Measurements from ENCODE around the gene MBLAC1. TPM values are rescaled to one million over a fixed set of nuclear protein-coding genes. Genes with fewer than 3 reads are reported as not detected.

Gene MBLAC1
- total and polyA plus RNA-seq, 9 of the 15 experiments (the other 6 are each of a cell fraction or from before 2014, with no cell fraction given), result 0.03 to 3.1 (median 0.52) TPM

DNA sequence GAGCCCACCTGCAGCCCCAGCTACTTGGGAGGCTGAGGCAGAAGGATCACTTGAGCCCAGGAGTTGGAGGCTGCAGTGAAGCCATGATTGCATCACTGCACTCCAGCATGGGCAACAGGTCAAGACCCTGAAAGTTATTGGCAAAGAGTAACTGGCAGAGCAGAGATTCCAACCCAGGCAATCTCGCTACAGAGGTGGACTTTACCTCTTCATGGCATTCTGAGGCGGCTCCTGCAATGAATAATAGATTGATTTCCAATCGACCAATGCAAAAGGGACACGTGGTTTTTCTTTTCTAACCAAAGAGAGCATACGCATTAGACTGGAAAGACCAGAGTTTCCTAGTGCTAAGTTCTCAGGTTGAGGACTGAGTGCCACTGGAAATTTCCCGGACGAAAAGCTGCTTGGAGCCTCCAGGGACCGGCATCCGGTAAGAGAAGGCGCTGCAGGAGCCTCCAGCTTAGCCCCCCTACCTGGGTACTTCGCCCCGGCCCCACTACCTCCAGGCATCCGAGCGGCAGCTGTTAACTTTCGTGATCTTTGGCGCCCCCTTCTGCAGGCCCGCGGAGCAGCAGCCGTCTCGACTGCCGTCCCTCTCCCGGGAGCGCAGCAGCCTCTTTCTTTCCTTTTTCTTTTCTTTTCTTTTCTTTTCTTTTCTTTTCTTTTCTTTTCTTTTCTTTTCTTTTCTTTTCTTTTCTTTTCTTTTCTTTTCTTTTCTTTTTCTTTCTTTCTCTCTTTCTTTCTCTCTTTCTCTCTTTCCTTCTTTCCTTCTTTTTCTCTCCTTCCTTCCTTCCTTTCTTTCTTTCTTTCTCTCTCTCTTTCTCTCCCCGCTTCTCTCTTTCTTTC, 4.1 kb downstream of the MBLAC1 start (continued):
- TF ChIP-seq SRSF3 (IDR thresholded peaks at IDR 0.05; ENCODE audit: insufficient read depth, low read length) (no peak), ESRRB (CRISPR knock-in tag; IDR thresholded peaks at IDR 0.05; ENCODE audit: borderline replicate concordance) (no peak), MAZ (CRISPR knock-in tag; conservative IDR thresholded peaks at IDR 0.05 in 1 of 2, IDR thresholded peaks at IDR 0.05 in 1 of 2) (peak; percentile 38 to 67; a peak in 2 of 4 replicates), NCOA1 (IDR thresholded peaks at IDR 0.05; ENCODE audit: low read depth) (peak; percentile 34; the same call in 1 of the 2 replicates), FIP1L1 (IDR thresholded peaks at IDR 0.05; ENCODE audit: low read depth, low read length, poor library complexity, severe bottlenecking) (no peak), ZFPM2 (CRISPR knock-in tag; IDR thresholded peaks at IDR 0.05) (no peak), ZNF76 (CRISPR knock-in tag; IDR thresholded peaks at IDR 0.05; ENCODE audit: borderline replicate concordance) (no peak), FUS (optimal IDR thresholded peaks at IDR 0.05; ENCODE audit: low read depth, low read length) (no peak), HEY1 (CRISPR knock-in tag; IDR thresholded peaks at IDR 0.05; ENCODE audit: borderline replicate concordance) (no peak), PYGO2 (tag; IDR thresholded peaks at IDR 0.05) (no peak)
- TF ChIP-seq, protein P1, sequence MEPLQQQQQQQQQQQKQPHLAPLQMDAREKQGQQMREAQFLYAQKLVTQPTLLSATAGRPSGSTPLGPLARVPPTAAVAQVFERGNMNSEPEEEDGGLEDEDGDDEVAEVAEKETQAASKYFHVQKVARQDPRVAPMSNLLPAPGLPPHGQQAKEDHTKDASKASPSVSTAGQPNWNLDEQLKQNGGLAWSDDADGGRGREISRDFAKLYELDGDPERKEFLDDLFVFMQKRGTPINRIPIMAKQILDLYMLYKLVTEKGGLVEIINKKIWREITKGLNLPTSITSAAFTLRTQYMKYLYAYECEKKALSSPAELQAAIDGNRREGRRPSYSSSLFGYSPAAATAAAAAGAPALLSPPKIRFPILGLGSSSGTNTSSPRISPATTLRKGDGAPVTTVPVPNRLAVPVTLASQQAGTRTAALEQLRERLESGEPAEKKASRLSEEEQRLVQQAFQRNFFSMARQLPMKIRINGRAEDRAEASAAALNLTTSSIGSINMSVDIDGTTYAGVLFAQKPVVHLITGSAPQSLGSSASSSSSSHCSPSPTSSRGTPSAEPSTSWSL (CRISPR knock-in tag; IDR thresholded peaks at IDR 0.05; ENCODE audit: borderline replicate concordance), result no peak
- TF ChIP-seq, protein P2, sequence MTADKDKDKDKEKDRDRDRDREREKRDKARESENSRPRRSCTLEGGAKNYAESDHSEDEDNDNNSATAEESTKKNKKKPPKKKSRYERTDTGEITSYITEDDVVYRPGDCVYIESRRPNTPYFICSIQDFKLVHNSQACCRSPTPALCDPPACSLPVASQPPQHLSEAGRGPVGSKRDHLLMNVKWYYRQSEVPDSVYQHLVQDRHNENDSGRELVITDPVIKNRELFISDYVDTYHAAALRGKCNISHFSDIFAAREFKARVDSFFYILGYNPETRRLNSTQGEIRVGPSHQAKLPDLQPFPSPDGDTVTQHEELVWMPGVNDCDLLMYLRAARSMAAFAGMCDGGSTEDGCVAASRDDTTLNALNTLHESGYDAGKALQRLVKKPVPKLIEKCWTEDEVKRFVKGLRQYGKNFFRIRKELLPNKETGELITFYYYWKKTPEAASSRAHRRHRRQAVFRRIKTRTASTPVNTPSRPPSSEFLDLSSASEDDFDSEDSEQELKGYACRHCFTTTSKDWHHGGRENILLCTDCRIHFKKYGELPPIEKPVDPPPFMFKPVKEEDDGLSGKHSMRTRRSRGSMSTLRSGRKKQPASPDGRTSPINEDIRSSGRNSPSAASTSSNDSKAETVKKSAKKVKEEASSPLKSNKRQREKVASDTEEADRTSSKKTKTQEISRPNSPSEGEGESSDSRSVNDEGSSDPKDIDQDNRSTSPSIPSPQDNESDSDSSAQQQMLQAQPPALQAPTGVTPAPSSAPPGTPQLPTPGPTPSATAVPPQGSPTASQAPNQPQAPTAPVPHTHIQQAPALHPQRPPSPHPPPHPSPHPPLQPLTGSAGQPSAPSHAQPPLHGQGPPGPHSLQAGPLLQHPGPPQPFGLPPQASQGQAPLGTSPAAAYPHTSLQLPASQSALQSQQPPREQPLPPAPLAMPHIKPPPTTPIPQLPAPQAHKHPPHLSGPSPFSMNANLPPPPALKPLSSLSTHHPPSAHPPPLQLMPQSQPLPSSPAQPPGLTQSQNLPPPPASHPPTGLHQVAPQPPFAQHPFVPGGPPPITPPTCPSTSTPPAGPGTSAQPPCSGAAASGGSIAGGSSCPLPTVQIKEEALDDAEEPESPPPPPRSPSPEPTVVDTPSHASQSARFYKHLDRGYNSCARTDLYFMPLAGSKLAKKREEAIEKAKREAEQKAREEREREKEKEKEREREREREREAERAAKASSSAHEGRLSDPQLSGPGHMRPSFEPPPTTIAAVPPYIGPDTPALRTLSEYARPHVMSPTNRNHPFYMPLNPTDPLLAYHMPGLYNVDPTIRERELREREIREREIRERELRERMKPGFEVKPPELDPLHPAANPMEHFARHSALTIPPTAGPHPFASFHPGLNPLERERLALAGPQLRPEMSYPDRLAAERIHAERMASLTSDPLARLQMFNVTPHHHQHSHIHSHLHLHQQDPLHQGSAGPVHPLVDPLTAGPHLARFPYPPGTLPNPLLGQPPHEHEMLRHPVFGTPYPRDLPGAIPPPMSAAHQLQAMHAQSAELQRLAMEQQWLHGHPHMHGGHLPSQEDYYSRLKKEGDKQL (CRISPR knock-in tag; IDR thresholded peaks at IDR 0.05; ENCODE audit: borderline replicate concordance), result no peak
- TF ChIP-seq, protein P3, sequence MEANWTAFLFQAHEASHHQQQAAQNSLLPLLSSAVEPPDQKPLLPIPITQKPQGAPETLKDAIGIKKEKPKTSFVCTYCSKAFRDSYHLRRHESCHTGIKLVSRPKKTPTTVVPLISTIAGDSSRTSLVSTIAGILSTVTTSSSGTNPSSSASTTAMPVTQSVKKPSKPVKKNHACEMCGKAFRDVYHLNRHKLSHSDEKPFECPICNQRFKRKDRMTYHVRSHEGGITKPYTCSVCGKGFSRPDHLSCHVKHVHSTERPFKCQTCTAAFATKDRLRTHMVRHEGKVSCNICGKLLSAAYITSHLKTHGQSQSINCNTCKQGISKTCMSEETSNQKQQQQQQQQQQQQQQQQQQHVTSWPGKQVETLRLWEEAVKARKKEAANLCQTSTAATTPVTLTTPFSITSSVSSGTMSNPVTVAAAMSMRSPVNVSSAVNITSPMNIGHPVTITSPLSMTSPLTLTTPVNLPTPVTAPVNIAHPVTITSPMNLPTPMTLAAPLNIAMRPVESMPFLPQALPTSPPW (CRISPR knock-in tag; IDR thresholded peaks at IDR 0.05), result peak; percentile 17; the same call in 1 of the 2 replicates
- TF ChIP-seq, protein P4, sequence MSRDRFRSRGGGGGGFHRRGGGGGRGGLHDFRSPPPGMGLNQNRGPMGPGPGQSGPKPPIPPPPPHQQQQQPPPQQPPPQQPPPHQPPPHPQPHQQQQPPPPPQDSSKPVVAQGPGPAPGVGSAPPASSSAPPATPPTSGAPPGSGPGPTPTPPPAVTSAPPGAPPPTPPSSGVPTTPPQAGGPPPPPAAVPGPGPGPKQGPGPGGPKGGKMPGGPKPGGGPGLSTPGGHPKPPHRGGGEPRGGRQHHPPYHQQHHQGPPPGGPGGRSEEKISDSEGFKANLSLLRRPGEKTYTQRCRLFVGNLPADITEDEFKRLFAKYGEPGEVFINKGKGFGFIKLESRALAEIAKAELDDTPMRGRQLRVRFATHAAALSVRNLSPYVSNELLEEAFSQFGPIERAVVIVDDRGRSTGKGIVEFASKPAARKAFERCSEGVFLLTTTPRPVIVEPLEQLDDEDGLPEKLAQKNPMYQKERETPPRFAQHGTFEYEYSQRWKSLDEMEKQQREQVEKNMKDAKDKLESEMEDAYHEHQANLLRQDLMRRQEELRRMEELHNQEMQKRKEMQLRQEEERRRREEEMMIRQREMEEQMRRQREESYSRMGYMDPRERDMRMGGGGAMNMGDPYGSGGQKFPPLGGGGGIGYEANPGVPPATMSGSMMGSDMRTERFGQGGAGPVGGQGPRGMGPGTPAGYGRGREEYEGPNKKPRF (IDR thresholded peaks at IDR 0.05; ENCODE audit: low read depth, low read length), result no peak
